Cardiac fibroblast (primary cell): Measurements from ENCODE around the gene NT5DC1.

ENCODE experiments used
- DNase-seq, 2 donors: peaks; one replicate each; pipeline versions ENCODE4 v3.0.0 to v3.0.0-alpha.2; 2010; ENCODE audit warnings: low read depth in 2 of 2
- H3K4me3 ChIP-seq, 2 donors: replicated peaks in 1 of 2; 1 replicate in 1 of 2; 2 replicates in 1 of 2; pipeline ENCODE4 v1.5.1; 2011; ENCODE audit warnings: low read depth in 2 of 2, low read length in 2 of 2, mild to moderate bottlenecking in 2 of 2, moderate library complexity in 1 of 2
- CTCF ChIP-seq: IDR thresholded peaks from one replicate; pipeline ENCODE4 v1.5.1; 2011; ENCODE audit warnings: low read depth, mild to moderate bottlenecking, low read length, inconsistent platforms

NT5DC1 gene

DNA sequence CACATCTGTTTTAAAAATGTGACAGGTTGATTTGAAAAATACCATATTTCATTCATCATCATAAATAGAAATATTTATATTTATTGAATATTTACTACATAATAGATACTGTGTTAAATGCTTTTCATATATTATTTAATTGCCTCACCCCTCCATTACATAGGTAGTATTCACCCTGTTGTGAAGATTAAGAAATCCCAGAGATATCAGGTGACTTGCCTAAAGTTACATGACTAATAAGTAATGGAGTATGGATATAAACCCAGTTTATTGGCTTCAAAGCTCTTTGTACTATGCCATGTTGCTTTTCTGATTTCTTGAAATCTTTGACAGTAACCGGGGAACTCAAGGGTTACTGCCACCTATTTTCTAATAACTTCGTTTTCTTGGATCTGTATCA lies 189.2 kb downstream of the NT5DC1 start:
- DNase-seq: no peak
- no peak overlapping the region for H3K4me3 ChIP-seq
- no peak for TF ChIP-seq CTCF

GRCh38 chr6:116290799-116291198 lies 190.1 kb downstream of the NT5DC1 start:
- DNase-seq: no peak
- TF ChIP-seq CTCF: no peak

GRCh38 chr6:116291701-116292396 lies 191.2 kb downstream of the NT5DC1 start:
- H3K4me3 ChIP-seq: no peak overlapping the region
- DNase-seq: peak in 1 of 2 donors; percentile 3
- no peak for TF ChIP-seq CTCF

More at GRCh38 chr6:116290799-116291198, 190.1 kb downstream of the NT5DC1 start:
- H3K4me3 ChIP-seq: no peak overlapping the region

DNA sequence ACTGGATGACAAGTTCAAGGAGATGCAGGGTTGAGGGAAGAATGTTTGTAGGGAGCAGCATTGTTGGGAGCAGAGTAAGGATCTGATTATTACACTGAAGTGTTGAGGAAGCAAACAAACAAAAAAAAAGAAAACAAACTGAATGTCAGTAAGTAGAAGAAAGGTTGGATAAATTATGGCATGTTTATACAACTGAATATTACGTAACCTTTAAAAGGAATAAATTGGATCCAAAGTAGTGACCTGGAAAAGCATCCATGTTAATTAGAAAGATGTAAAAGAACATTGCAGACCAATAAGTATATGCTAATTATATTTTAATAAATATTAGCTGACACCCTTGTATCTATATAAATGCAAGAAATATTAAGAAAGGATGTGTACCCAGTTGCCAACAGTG lies 191.9 kb downstream of the NT5DC1 start:
- no peak for TF ChIP-seq CTCF
- no peak for DNase-seq
- H3K4me3 ChIP-seq: no peak overlapping the region

DNA sequence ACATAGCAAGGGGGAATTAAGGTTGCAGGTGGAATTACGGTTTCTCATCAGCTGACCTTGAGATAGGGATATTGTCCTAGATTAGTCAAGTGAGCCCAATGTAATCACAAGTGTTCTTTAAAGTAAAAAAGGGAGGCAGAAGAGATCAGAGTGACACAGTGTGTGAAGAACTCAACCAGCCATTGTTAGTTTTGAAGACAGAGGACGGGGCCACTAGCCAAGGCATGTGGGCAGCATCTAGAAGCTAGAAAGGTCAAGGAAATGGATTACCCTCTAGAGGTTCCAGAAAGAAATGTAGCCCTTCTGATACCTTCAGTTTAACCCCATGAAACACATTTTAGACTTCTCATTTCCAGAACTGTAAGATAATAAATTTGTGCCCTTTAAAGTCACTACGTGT lies 197.6 kb downstream of the NT5DC1 start:
- no peak for TF ChIP-seq CTCF
- no peak for DNase-seq
- H3K4me3 ChIP-seq: no peak overlapping the region

DNA sequence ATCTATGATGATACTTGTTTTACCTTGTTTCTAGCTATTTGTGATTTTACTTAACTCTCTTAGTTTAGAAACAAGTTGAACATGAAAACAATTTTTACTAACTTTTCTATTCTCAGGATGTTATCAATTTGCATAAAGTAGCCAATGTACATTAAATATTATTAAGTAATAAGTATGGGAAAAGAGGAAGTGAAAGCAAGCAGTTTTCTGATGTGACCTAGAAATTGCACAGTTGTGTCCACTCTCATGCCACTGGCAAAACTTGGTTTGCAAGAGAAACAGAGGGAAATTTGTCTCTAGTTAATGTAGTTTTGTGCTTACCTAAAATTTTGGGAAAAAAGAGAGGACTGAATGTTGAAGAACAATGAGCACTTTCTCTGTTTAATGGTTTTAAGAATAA lies 198.3 kb downstream of the NT5DC1 start:
- no peak overlapping the region for H3K4me3 ChIP-seq
- DNase-seq: no peak
- no peak for TF ChIP-seq CTCF
